H9 (cell line): ENCODE results near the gene OR10P1. TPM values are rescaled to one million over a fixed set of nuclear protein-coding genes. Genes with fewer than 3 reads are reported as not detected.

Source experiments
- DNase-seq: peaks from one replicate; pipeline ENCODE4 v3.0.0-alpha.2; 2017
- H2AFZ ChIP-seq: one replicate; pipeline ENCODE4 v1.6.1; 2013; ENCODE audit warnings: mild to moderate bottlenecking, low read length, control low read depth, moderate library complexity
- H2AK5ac ChIP-seq: 2 replicates; pipeline ENCODE4 v1.6.1; 2013; ENCODE audit warnings: low read length, control low read depth, mixed read lengths; ENCODE audit not compliant: insufficient read length
- H2BK120ac ChIP-seq: one replicate; pipeline ENCODE4 v1.6.1; 2013; ENCODE audit warnings: low read depth, mild to moderate bottlenecking, low read length, control low read depth, inconsistent platforms; ENCODE audit not compliant: poor library complexity, severe bottlenecking
- H2BK12ac ChIP-seq: 2 replicates; pipeline ENCODE4 v1.6.1; 2013; ENCODE audit warnings: low read length, control low read depth, mixed read lengths, low read depth; ENCODE audit not compliant: insufficient read length
- H2BK15ac ChIP-seq: 2 replicates; pipeline ENCODE4 v1.6.1; 2013; ENCODE audit warnings: low read depth, low read length, control low read depth
- H2BK20ac ChIP-seq: one replicate; pipeline ENCODE4 v1.6.1; 2013; ENCODE audit warnings: low read depth, mild to moderate bottlenecking, low read length, control low read depth, inconsistent platforms; ENCODE audit not compliant: poor library complexity, severe bottlenecking
- H2BK5ac ChIP-seq: 2 replicates; pipeline ENCODE4 v1.6.1; 2013; ENCODE audit warnings: low read length, control low read depth, mixed read lengths; ENCODE audit not compliant: insufficient read length
- H3K14ac ChIP-seq: 2 replicates; pipeline ENCODE4 v1.6.1; 2013; ENCODE audit warnings: low read length, control low read depth; ENCODE audit not compliant: insufficient read depth
- H3K18ac ChIP-seq: 2 replicates; pipeline ENCODE4 v1.6.1; 2013; ENCODE audit warnings: low read depth, mild to moderate bottlenecking, mixed read lengths, low read length, control low read depth; ENCODE audit not compliant: insufficient read length
- H3K23ac ChIP-seq: 2 replicates; pipeline ENCODE4 v1.6.1; 2013; ENCODE audit warnings: low read length, control low read depth, mixed read lengths, low read depth; ENCODE audit not compliant: insufficient read length
- H3K23me2 ChIP-seq: 2 replicates; pipeline ENCODE4 v1.6.1; 2013; ENCODE audit warnings: low read depth, mild to moderate bottlenecking, mixed read lengths, low read length, control low read depth; ENCODE audit not compliant: insufficient read length, poor library complexity, severe bottlenecking
- H3K27ac ChIP-seq: 2 replicates; pipeline ENCODE4 v1.5.1; 2013; ENCODE audit warnings: low read length, control low read depth, mixed read lengths, low read depth; ENCODE audit not compliant: insufficient read length
- H3K27me3 ChIP-seq: 2 replicates; pipeline ENCODE4 v1.6.1; 2013; ENCODE audit warnings: low read length, control low read depth, inconsistent platforms; ENCODE audit not compliant: insufficient read depth
- H3K4ac ChIP-seq: 2 replicates; pipeline ENCODE4 v1.6.1; 2013; ENCODE audit warnings: low read depth, mild to moderate bottlenecking, control low read depth, inconsistent platforms, low read length, moderate library complexity
- H3K4me1 ChIP-seq: 2 replicates; pipeline ENCODE4 v1.6.1; 2013; ENCODE audit warnings: low read length, control low read depth, inconsistent platforms; ENCODE audit not compliant: insufficient read depth
- H3K4me2 ChIP-seq: 2 replicates; pipeline ENCODE4 v1.6.1; 2013; ENCODE audit warnings: low read length, control low read depth, mixed read lengths; ENCODE audit not compliant: insufficient read length, insufficient read depth
- H3K56ac ChIP-seq: 2 replicates; pipeline ENCODE4 v1.6.1; 2013; ENCODE audit warnings: low read depth, mild to moderate bottlenecking, mixed read lengths, low read length, control low read depth; ENCODE audit not compliant: insufficient read length
- H3K79me1 ChIP-seq: 2 replicates; pipeline ENCODE4 v1.6.1; 2013; ENCODE audit warnings: low read depth, mild to moderate bottlenecking, moderate library complexity, low read length, control low read depth, inconsistent platforms; ENCODE audit not compliant: insufficient read depth, poor library complexity, severe bottlenecking
- H3K79me2 ChIP-seq: 2 replicates; pipeline ENCODE4 v1.6.1; 2013; ENCODE audit warnings: low read length, control low read depth, inconsistent platforms; ENCODE audit not compliant: insufficient read depth
- H3K9ac ChIP-seq: 2 replicates; pipeline ENCODE4 v1.6.1; 2013; ENCODE audit warnings: low read length, control low read depth, mixed read lengths; ENCODE audit not compliant: insufficient read length; ENCODE audit errors: extremely low read depth
- H3K9me3 ChIP-seq: one replicate; pipeline ENCODE4 v1.6.1; 2013; ENCODE audit warnings: low read depth, low read length, inconsistent platforms; ENCODE audit not compliant: control insufficient read depth
- H3T11ph ChIP-seq: one replicate; pipeline ENCODE4 v1.6.1; 2013; ENCODE audit warnings: mild to moderate bottlenecking, low read length, control low read depth, inconsistent platforms
- H4K20me1 ChIP-seq: one replicate; pipeline ENCODE4 v1.6.1; 2013; ENCODE audit not compliant: control insufficient read depth, insufficient read length, insufficient read depth
- H4K5ac ChIP-seq: 2 replicates; pipeline ENCODE4 v1.6.1; 2013; ENCODE audit warnings: low read depth, mild to moderate bottlenecking, mixed read lengths, low read length, control low read depth; ENCODE audit not compliant: insufficient read length
- H4K8ac ChIP-seq: replicated peaks from 2 replicates; pipeline ENCODE4 v1.6.1; 2013; ENCODE audit warnings: low read length, control low read depth, mixed read lengths, low read depth; ENCODE audit not compliant: insufficient read length
- H4K91ac ChIP-seq: 2 replicates; pipeline ENCODE4 v1.6.1; 2013; ENCODE audit warnings: low read depth, mild to moderate bottlenecking, moderate library complexity, mixed read lengths, low read length, control low read depth; ENCODE audit not compliant: insufficient read length
- H3K27ac Mint-ChIP-seq, 3 experiments: 2 replicates in 2 of 3; 3 replicates in 1 of 3; pipeline ENCODE4 v1.8.0; 2020 to 2021; ENCODE audit warnings: mixed read lengths in 3 of 3, mild to moderate bottlenecking in 1 of 3, moderate library complexity in 1 of 3
- H3K27me3 Mint-ChIP-seq: 2 replicates; pipeline ENCODE4 v1.8.0; 2021; ENCODE audit warnings: low read depth, mild to moderate bottlenecking, moderate library complexity, mixed read lengths
- H3K36me3 Mint-ChIP-seq, 3 experiments: 2 replicates in 2 of 3; 3 replicates in 1 of 3; pipeline ENCODE4 v1.8.0; 2020 to 2021; ENCODE audit warnings: low read depth in 3 of 3, mixed read lengths in 3 of 3; ENCODE audit not compliant: insufficient read depth in 1 of 3
- H3K4me1 Mint-ChIP-seq, 2 experiments: 2 replicates each; pipeline ENCODE4 v1.8.0; 2020; ENCODE audit warnings: mixed read lengths in 2 of 2
- H3K4me3 Mint-ChIP-seq, 2 experiments: 2 replicates in 1 of 2; 3 replicates in 1 of 2; pipeline ENCODE4 v1.8.0; 2020 to 2021; ENCODE audit warnings: mild to moderate bottlenecking in 2 of 2, mixed read lengths in 2 of 2, moderate library complexity in 1 of 2
- H3K9me3 Mint-ChIP-seq, 2 experiments: 2 replicates in 1 of 2; 3 replicates in 1 of 2; pipeline ENCODE4 v1.8.0; 2020; ENCODE audit warnings: mild to moderate bottlenecking in 2 of 2, mixed read lengths in 2 of 2, moderate library complexity in 1 of 2
- CTCF ChIP-seq: fragments of 200-600 bp; sonication (generic); conservative IDR thresholded peaks from 3 replicates; pipeline ENCODE4 v1.8.0; 2021; ENCODE audit warnings: antibody characterized with exemption, mild to moderate bottlenecking
- WGBS: extraction: QIAGEN DNeasy Blood & Tissue Kit; methylation state at CpG from one replicate; pipeline ENCODE4 v1.1.7; 2013; ENCODE audit warnings: missing lambda C conversion rate, low lambda C conversion rate, mixed read lengths; ENCODE audit not compliant: insufficient read length; ENCODE audit errors: extremely low coverage; 5-methylcytosine and 5-hydroxymethylcytosine counted together
- total RNA-seq: library from RNA; stranded (reverse); gene quantifications from 2 replicates; pipeline ENCODE4 v1.2.1, GENCODE V29; 2021

Gene OR10P1
- total RNA-seq, 1 experiment from 2014 or later: not detected

DNA sequence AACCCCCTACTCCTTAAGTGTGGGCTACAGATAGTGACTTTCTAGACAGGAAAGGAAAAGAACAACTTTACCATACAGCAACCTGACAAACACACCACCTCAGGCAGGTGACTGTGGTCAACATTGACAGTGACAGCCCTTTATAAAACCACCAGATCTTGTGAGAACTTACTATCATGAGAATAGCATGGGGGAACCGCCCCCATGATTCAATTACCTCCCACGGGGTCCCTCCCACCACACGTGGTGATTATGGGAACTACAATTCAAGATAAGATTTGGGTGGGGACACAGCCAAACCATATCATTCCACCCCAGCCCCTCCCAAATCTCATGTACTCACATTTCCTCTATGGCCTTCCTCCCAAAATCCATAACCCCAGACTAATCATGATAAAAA, 16.3 kb downstream of the OR10P1 start:
- H3K79me1 ChIP-seq: no peaks in the 10 kb centered on the region
- no peak overlapping the region for H3K27ac ChIP-seq
- no peak overlapping the region for H3K4me2 ChIP-seq
- no peak overlapping the region for H3K23ac ChIP-seq
- H4K8ac ChIP-seq: no peak overlapping the region
- no peak overlapping the region for H2BK20ac ChIP-seq
- peaks cover 8 to 24% (median 13%) of the 10 kb centered on the region in 3 experiments; a peak in 6 of 7 replicates for H3K36me3 Mint-ChIP-seq
- no peak for TF ChIP-seq CTCF
- H3K9me3 ChIP-seq: no peaks in the 10 kb centered on the region
- DNase-seq: no peak
- no CpG with 5 or more reads among the region's 3 CpGs for WGBS
- H3K4me1 ChIP-seq: no peaks in the 10 kb centered on the region; the same call in 1 of the 2 replicates
- no peak overlapping the region for H3K27ac Mint-ChIP-seq
- H2AK5ac ChIP-seq: no peak overlapping the region
- H3K27me3 Mint-ChIP-seq: peaks cover 22% of the 10 kb centered on the region
- no peak overlapping the region for H2BK15ac ChIP-seq
- H3K4me1 Mint-ChIP-seq: peaks cover 8 to 13% of the 10 kb centered on the region in 2 experiments
- H2BK12ac ChIP-seq: no peak overlapping the region
- no peak overlapping the region for H2BK5ac ChIP-seq
- H3T11ph ChIP-seq: no peak overlapping the region
- H3K27me3 ChIP-seq: no peaks in the 10 kb centered on the region
- H3K9me3 Mint-ChIP-seq: peaks cover 22 to 26% of the 10 kb centered on the region in 2 experiments
- no peak overlapping the region for H2BK120ac ChIP-seq
- H3K14ac ChIP-seq: no peak overlapping the region
- no peaks in the 10 kb centered on the region for H3K79me2 ChIP-seq
- no peak overlapping the region for H3K56ac ChIP-seq
- H2AFZ ChIP-seq: no peak overlapping the region
- no peak overlapping the region for H3K4ac ChIP-seq
- no peak overlapping the region for H3K4me3 Mint-ChIP-seq
- H4K5ac ChIP-seq: no peak overlapping the region
- H3K23me2 ChIP-seq: no peaks in the 10 kb centered on the region
- H3K9ac ChIP-seq: no peak overlapping the region
- no peaks in the 10 kb centered on the region for H4K20me1 ChIP-seq
- H4K91ac ChIP-seq: no peak overlapping the region
- H3K18ac ChIP-seq: no peak overlapping the region
